Epithelial cell of proximal tubule (primary cell): ENCODE data around the gene FKBP1A. TPM values are rescaled to one million over a fixed set of nuclear protein-coding genes. Genes with fewer than 3 reads are reported as not detected.
"Not testable (repeated sequence)": the region's sequence is repeated elsewhere in the genome, so short reads cannot be mapped to it uniquely, and the experiment has no call there.

Experiments used
- DNase-seq: peaks from one replicate; pipeline ENCODE4 v3.0.0-alpha.2; 2011; ENCODE audit warnings: low read depth
- H3K4me3 ChIP-seq: 2 replicates; pipeline ENCODE4 v1.5.1; 2011; ENCODE audit warnings: low read depth, mild to moderate bottlenecking, low read length
- CTCF ChIP-seq: conservative IDR thresholded peaks from 2 replicates; pipeline ENCODE4 v1.5.1; 2012; ENCODE audit warnings: low read depth, mild to moderate bottlenecking, low read length
- total RNA-seq: library from RNA; depleted of rRNA; stranded (reverse); fragments of >200 nt; gene quantifications from 2 replicates; pipeline ENCODE4 v1.2.3, GENCODE V29; 2015

The FKBP1A gene
- total RNA-seq, 1 donor from 2014 or later = 188 TPM

GRCh38 chr20:1357921-1358671, 34.8 kb downstream of the FKBP1A start:
- H3K4me3 ChIP-seq = no peak overlapping the region
- DNase-seq = no peak
- no peak for TF ChIP-seq CTCF

- DNase-seq = no peak
- no peak for TF ChIP-seq CTCF
- H3K4me3 ChIP-seq = no peak overlapping the region
Measured at GRCh38 chr20:1353956-1354355, 38.9 kb downstream of the FKBP1A start.

- TF ChIP-seq CTCF = no peak
- DNase-seq = no peak
- H3K4me3 ChIP-seq = no peak overlapping the region
Measured at GRCh38 chr20:1346315-1346969, 46.4 kb downstream of the FKBP1A start.

GRCh38 chr20:1345756-1346093, 47.1 kb downstream of the FKBP1A start:
- no peak for DNase-seq
- TF ChIP-seq CTCF = no peak
- no peak overlapping the region for H3K4me3 ChIP-seq

- TF ChIP-seq CTCF = no peak
- no peak for DNase-seq
Measured at GRCh38 chr20:1345030-1345755, 47.7 kb downstream of the FKBP1A start.

GRCh38 chr20:1343446-1344124, 49.3 kb downstream of the FKBP1A start:
- peak; percentile 18 for TF ChIP-seq CTCF
- H3K4me3 ChIP-seq, DNase-seq: not testable (repeated sequence)

More at GRCh38 chr20:1345030-1345755, 47.7 kb downstream of the FKBP1A start:
- H3K4me3 ChIP-seq = no peak overlapping the region
